MCF 10A (cell line): ENCODE results near the gene MEF2C. TPM values are rescaled to one million over a fixed set of nuclear protein-coding genes. Genes with fewer than 3 reads are reported as not detected.

Experiments
- BruUV-seq: library from RNA; stranded (reverse); fragments of 400-500 nt; replicated peaks from 2 replicates; lab custom pipeline; 2021; lab: Mats Ljungman, UMichigan
- CTCF ChIA-PET: fragments of 300-600 bp; sonication (Branson Sonifier 250); formaldehyde crosslinking; extraction: SDS; loops from one replicate; lab custom pipeline; 2021; ENCODE audit warnings: antibody characterized with exemption, inconsistent platforms; lab: Yijun Ruan, JAX
- POLR2A ChIA-PET: fragments of 300-600, 350-650 bp; sonication (Branson Sonifier 250); formaldehyde crosslinking; extraction: SDS; loops from one replicate; lab custom pipeline; 2020; ENCODE audit warnings: antibody characterized with exemption, inconsistent platforms; lab: Yijun Ruan, JAX
- DNase-seq: peaks from one replicate; pipeline ENCODE4 v3.0.0-alpha.2; 2018; ENCODE audit not compliant: unreplicated experiment
- H3K27ac Mint-ChIP-seq: one replicate; pipeline ENCODE4 v1.8.0; 2022; ENCODE audit warnings: mild to moderate bottlenecking, low read depth, mixed read lengths; ENCODE audit not compliant: unreplicated experiment
- H3K27me3 Mint-ChIP-seq: one replicate; pipeline ENCODE4 v1.8.0; 2022; ENCODE audit warnings: mixed read lengths; ENCODE audit not compliant: insufficient read depth, unreplicated experiment
- H3K36me3 Mint-ChIP-seq: one replicate; pipeline ENCODE4 v1.8.0; 2022; ENCODE audit warnings: mild to moderate bottlenecking, moderate library complexity, mixed read lengths; ENCODE audit not compliant: insufficient read depth, unreplicated experiment
- H3K4me1 Mint-ChIP-seq: one replicate; pipeline ENCODE4 v1.8.0; 2022; ENCODE audit warnings: mixed read lengths; ENCODE audit not compliant: insufficient read depth, unreplicated experiment
- H3K4me3 Mint-ChIP-seq: one replicate; pipeline ENCODE4 v1.8.0; 2022; ENCODE audit warnings: mild to moderate bottlenecking, moderate library complexity, mixed read lengths; ENCODE audit not compliant: unreplicated experiment
- H3K9me3 Mint-ChIP-seq: one replicate; pipeline ENCODE4 v1.8.0; 2022; ENCODE audit warnings: mixed read lengths; ENCODE audit not compliant: unreplicated experiment
- intact Hi-C: fragments of 100-400 bp; cut with micrococcal nuclease; formaldehyde crosslinking; loops from 2 replicates; pipeline ENCODE4 v1.14.1; 2022
- total RNA-seq: library from RNA; stranded (reverse); gene quantifications from 2 replicates; pipeline ENCODE4 v1.2.3, GENCODE V29; 2022
- TF ChIP-seq, protein P1 (sequence below): fragments of 200-600 bp; IDR thresholded peaks from one replicate; pipeline ENCODE4 v1.8.0; 2022; ENCODE audit warnings: antibody characterized with exemption, mild to moderate bottlenecking; ENCODE audit not compliant: unreplicated experiment

Gene MEF2C
- total RNA-seq, 1 experiment from 2014 or later, result 0.05 TPM

DNA sequence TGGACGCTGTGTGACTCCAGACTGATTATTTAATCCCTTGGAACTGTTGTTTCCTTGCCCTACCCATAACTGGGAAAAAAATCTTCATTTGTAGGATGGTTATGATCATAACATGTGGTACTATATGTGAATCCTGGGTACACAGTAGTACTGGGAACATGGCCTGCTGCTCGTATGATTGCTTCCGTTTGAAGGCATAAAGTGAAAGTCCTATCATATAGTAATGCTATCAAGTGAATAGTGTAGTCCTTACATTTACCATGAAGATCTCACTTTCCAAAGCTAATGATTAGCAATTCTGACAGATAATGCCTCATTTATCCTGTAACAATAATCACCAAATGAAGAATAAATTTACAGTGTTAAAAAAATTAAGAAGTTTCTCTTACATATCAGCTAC is 53.2 kb downstream of the MEF2C start:
- no peak for DNase-seq
- Mint-ChIP-seq H3K4me1 (no peaks in the 10 kb centered on the region), H3K36me3 (no peaks in the 10 kb centered on the region), H3K4me3 (no peak overlapping the region), H3K9me3 (no peaks in the 10 kb centered on the region), H3K27ac (no peak overlapping the region), H3K27me3 (peaks cover 75% of the 10 kb centered on the region)
- intact Hi-C loops, result no loop called here
- TF ChIP-seq, protein P1, sequence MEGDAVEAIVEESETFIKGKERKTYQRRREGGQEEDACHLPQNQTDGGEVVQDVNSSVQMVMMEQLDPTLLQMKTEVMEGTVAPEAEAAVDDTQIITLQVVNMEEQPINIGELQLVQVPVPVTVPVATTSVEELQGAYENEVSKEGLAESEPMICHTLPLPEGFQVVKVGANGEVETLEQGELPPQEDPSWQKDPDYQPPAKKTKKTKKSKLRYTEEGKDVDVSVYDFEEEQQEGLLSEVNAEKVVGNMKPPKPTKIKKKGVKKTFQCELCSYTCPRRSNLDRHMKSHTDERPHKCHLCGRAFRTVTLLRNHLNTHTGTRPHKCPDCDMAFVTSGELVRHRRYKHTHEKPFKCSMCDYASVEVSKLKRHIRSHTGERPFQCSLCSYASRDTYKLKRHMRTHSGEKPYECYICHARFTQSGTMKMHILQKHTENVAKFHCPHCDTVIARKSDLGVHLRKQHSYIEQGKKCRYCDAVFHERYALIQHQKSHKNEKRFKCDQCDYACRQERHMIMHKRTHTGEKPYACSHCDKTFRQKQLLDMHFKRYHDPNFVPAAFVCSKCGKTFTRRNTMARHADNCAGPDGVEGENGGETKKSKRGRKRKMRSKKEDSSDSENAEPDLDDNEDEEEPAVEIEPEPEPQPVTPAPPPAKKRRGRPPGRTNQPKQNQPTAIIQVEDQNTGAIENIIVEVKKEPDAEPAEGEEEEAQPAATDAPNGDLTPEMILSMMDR, result no peak
- ChIA-PET CTCF (interaction anchor here (0.7 to 1.8 kb wide), 4 partner anchors 30 to 125 kb away, joined by 3 to 4 read pairs (median 3); no protein-coding TSS in a partner anchor), POLR2A (no interaction called here)
- no TSS peak for BruUV-seq

DNA sequence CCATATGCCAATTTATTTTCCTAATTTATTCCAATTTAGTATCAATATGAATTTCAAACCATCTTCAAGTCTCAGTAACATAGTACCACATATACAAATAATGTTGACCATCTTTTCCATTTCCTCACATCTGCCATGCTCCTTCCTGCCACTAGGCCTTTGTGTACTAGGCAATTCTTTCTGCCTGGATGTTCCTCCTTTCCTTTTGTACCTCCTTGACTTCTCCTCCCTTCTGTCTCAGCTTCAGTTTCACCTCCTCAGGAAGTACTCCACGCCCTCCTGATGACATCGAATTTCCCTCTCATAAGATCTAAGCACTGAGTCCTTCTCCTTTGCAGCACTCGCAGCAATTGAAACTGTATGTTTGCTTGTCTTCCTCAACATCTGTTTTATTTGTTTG is 53.9 kb downstream of the MEF2C start:
- H3K36me3 Mint-ChIP-seq, result no peaks in the 10 kb centered on the region

GRCh38 chr5:88827997-88828396 is 55.0 kb downstream of the MEF2C start:
- intact Hi-C loops, result no loop called here
- no peak overlapping the region for H3K4me3 Mint-ChIP-seq
- BruUV-seq, result no TSS peak
- H3K4me1 Mint-ChIP-seq, result no peaks in the 10 kb centered on the region
- no peaks in the 10 kb centered on the region for H3K36me3 Mint-ChIP-seq
- peaks cover 78% of the 10 kb centered on the region for H3K27me3 Mint-ChIP-seq
- H3K27ac Mint-ChIP-seq, result no peak overlapping the region
- no peak for DNase-seq
- H3K9me3 Mint-ChIP-seq, result no peaks in the 10 kb centered on the region
- ChIA-PET CTCF (interaction anchor here (1.1 kb wide), 1 partner anchor 10 kb away, joined by 3 read pairs; no protein-coding TSS in a partner anchor), POLR2A (no interaction called here)
- TF ChIP-seq, protein P1, result no peak

More for the DNA sequence above, 53.9 kb downstream of the MEF2C start:
- intact Hi-C loops, result no loop called here
- Mint-ChIP-seq H3K27ac (no peak overlapping the region), H3K4me3 (no peak overlapping the region), H3K9me3 (no peaks in the 10 kb centered on the region), H3K27me3 (peaks cover 75% of the 10 kb centered on the region), H3K4me1 (no peaks in the 10 kb centered on the region)
- CTCF ChIA-PET, result interaction anchor here (0.7 to 1.8 kb wide), 4 partner anchors 9 to 126 kb away, joined by 3 to 4 read pairs (median 3); no protein-coding TSS in a partner anchor
- TF ChIP-seq, protein P1, result no peak
- DNase-seq, result no peak
- POLR2A ChIA-PET, result no interaction called here
- no TSS peak for BruUV-seq

GRCh38 chr5:88826646-88827585 is 56.1 kb downstream of the MEF2C start:
- no peak for DNase-seq
- Mint-ChIP-seq H3K4me3 (no peak overlapping the region), H3K4me1 (no peaks in the 10 kb centered on the region), H3K27ac (no peak overlapping the region), H3K9me3 (no peaks in the 10 kb centered on the region), H3K27me3 (peaks cover 80% of the 10 kb centered on the region), H3K36me3 (no peaks in the 10 kb centered on the region)
- intact Hi-C loops, result no loop called here
- CTCF ChIA-PET, result no interaction called here
- POLR2A ChIA-PET, result no interaction called here
- TF ChIP-seq, protein P1, result no peak
- no TSS peak for BruUV-seq
